SU-DHL-6 (cell line): Measurements from ENCODE around the gene PARP12.

Source experiments
- H2AFZ ChIP-seq: fragments of 200-600 bp; sonication (generic); 2 replicates; pipeline ENCODE4 v1.6.1; 2014; ENCODE audit warnings: low read depth, mild to moderate bottlenecking, moderate library complexity, mixed read lengths, antibody characterized with exemption, low read length; ENCODE audit not compliant: severe bottlenecking
- H3F3A ChIP-seq: fragments of 200-600 bp; shearing (Covaris generic); 2 replicates; pipeline ENCODE4 v1.6.0; 2016; ENCODE audit warnings: antibody characterized with exemption, mild to moderate bottlenecking; ENCODE audit not compliant: insufficient read depth
- H3K27ac ChIP-seq: fragments of 200-600 bp; sonication (generic); 2 replicates; pipeline ENCODE4 v1.5.1; 2016; ENCODE audit warnings: low read depth, mild to moderate bottlenecking, low read length, moderate library complexity, mixed read lengths
- H3K27me3 ChIP-seq: fragments of 200-600 bp; sonication (generic), shearing (Covaris generic); 2 replicates; pipeline ENCODE4 v1.6.0; 2014; ENCODE audit warnings: mild to moderate bottlenecking, low read length
- H3K36me3 ChIP-seq: fragments of 200-600 bp; sonication (generic); 2 replicates; pipeline ENCODE4 v1.6.1; 2014; ENCODE audit warnings: mild to moderate bottlenecking, low read length, mixed read lengths
- H3K4me2 ChIP-seq: fragments of 300-600, 200-600 bp; shearing (Covaris generic), sonication (generic); 2 replicates; pipeline ENCODE4 v1.6.0; 2014; ENCODE audit warnings: low read length, low read depth, mild to moderate bottlenecking; ENCODE audit not compliant: poor library complexity, severe bottlenecking
- H3K4me3 ChIP-seq: fragments of 200-600 bp; sonication (generic); 2 replicates; pipeline ENCODE4 v1.5.1; 2014; ENCODE audit warnings: antibody characterized with exemption, low read length, mild to moderate bottlenecking, mixed read lengths; ENCODE audit not compliant: insufficient read depth, poor library complexity, severe bottlenecking
- H3K79me2 ChIP-seq: fragments of 200-600 bp; sonication (generic); 2 replicates; pipeline ENCODE4 v1.6.1; 2014; ENCODE audit warnings: mild to moderate bottlenecking, low read length, moderate library complexity; ENCODE audit not compliant: insufficient read depth
- H3K9ac ChIP-seq: fragments of 200-600 bp; sonication (generic); 2 replicates; pipeline ENCODE4 v1.7.0; 2014; ENCODE audit warnings: mild to moderate bottlenecking, low read length
- H3K9me2 ChIP-seq: fragments of 200-600 bp; sonication (generic); replicated peaks from 2 replicates; pipeline ENCODE4 v1.6.1; 2014; ENCODE audit warnings: low read length; ENCODE audit not compliant: insufficient read depth
- H3K9me3 ChIP-seq: fragments of 200-600 bp; sonication (generic); 2 replicates; pipeline ENCODE4 v1.6.1; 2014; ENCODE audit warnings: low read length, mixed read lengths; ENCODE audit not compliant: insufficient read depth
- H4K20me1 ChIP-seq: fragments of 200-600 bp; sonication (generic); 2 replicates; pipeline ENCODE4 v1.6.1; 2014; ENCODE audit warnings: low read depth, mild to moderate bottlenecking, antibody characterized with exemption, low read length, moderate library complexity, mixed read lengths
- EZH2phosphoT487 ChIP-seq: fragments of 200-600 bp; sonication (generic), shearing (Covaris generic); conservative IDR thresholded peaks from 2 replicates; pipeline ENCODE4 v1.6.1; 2018; ENCODE audit warnings: mild to moderate bottlenecking, antibody characterized with exemption, low read length, moderate library complexity, mixed read lengths
- TF ChIP-seq, protein P1 (sequence below): fragments of 200-600 bp; sonication (generic); IDR thresholded peaks from one replicate; pipeline ENCODE4 v1.5.1; 2017; ENCODE audit warnings: antibody characterized with exemption, mild to moderate bottlenecking, low read length, moderate library complexity; ENCODE audit not compliant: insufficient read depth, poor library complexity, severe bottlenecking

The PARP12 gene

DNA sequence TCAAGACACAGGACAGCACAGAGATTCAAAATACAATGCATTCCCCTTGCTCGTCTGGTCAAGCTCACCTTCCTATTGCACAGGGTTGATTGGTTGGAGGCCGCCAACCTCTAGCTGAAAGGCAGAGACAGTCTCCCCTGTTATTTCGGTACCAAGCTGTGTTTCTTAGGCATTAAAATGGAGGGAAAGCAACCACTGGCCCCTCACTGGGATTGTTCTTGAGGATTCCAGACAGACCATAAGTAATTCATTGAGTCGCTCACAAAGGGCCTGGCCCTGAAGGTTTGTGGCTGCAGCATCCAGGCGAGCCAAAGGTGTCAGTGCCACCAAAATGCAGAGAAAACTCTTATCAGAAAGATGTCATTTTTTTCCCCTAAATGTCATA is 81.2 kb downstream of the PARP12 start:
- H3K27ac ChIP-seq = no peak overlapping the region
- H3K79me2 ChIP-seq = no peaks in the 10 kb centered on the region
- no peak overlapping the region for H2AFZ ChIP-seq
- 0 out of 2 replicates have a peak, but pooled peaks cover 3% of the 10 kb centered on the region for H3K27me3 ChIP-seq
- no peaks in the 10 kb centered on the region for H4K20me1 ChIP-seq
- no peaks in the 10 kb centered on the region for H3K9me2 ChIP-seq
- no peak for TF ChIP-seq EZH2phosphoT487
- TF ChIP-seq, protein P1, sequence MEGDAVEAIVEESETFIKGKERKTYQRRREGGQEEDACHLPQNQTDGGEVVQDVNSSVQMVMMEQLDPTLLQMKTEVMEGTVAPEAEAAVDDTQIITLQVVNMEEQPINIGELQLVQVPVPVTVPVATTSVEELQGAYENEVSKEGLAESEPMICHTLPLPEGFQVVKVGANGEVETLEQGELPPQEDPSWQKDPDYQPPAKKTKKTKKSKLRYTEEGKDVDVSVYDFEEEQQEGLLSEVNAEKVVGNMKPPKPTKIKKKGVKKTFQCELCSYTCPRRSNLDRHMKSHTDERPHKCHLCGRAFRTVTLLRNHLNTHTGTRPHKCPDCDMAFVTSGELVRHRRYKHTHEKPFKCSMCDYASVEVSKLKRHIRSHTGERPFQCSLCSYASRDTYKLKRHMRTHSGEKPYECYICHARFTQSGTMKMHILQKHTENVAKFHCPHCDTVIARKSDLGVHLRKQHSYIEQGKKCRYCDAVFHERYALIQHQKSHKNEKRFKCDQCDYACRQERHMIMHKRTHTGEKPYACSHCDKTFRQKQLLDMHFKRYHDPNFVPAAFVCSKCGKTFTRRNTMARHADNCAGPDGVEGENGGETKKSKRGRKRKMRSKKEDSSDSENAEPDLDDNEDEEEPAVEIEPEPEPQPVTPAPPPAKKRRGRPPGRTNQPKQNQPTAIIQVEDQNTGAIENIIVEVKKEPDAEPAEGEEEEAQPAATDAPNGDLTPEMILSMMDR = no peak
- H3K4me2 ChIP-seq = no peak overlapping the region
- H3K36me3 ChIP-seq = no peaks in the 10 kb centered on the region
- no peak overlapping the region for H3K4me3 ChIP-seq
- no peak overlapping the region for H3K9ac ChIP-seq
- no peaks in the 10 kb centered on the region for H3F3A ChIP-seq
- H3K9me3 ChIP-seq = no peaks in the 10 kb centered on the region

DNA sequence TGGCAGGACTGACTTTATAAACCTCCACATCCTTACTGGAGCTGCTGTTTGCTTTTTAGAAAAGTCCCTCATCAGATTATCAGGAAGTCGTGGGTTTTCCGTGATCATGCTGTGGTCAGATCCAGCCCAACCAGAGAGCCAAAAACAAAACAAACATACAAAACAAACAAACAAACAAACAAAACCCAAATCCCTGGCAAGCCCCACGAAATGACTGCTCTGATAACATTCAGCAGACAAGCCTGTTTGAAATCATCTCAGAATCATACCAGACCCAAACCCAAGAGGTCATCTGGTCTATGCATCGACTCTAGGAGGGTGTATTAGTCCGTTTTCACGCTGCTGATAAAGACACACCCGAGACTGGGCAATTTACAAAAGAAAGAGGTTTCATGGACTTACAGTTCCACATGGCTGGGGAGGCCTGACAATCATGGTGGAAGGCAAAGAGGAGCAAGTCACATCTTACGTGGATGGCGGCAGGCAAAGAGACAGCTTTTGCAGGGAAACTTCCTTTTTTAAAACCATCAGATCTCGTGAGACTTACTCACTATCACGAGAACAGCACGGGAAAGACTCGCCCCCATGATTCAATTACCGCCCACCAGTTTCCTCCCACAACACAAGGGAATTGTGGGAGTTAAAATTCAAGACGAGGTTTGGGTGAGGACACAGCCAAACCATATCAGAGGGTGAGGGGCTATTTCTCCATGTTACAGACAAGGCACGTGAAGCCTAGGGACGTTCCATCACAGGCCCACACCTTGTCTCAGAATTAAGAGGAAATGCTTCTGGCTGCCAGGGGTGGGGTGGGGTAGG is 85.7 kb downstream of the PARP12 start:
- Histone ChIP-seq H3K27ac (no peak overlapping the region), H3K4me3 (no peak overlapping the region), H3K9ac (no peak overlapping the region), H4K20me1 (no peaks in the 10 kb centered on the region), H3F3A (no peaks in the 10 kb centered on the region), H3K27me3 (0 out of 2 replicates have a peak, but pooled peaks cover 3% of the 10 kb centered on the region), H3K36me3 (no peaks in the 10 kb centered on the region), H2AFZ (no peak overlapping the region), H3K4me2 (no peak overlapping the region), H3K9me2 (no peaks in the 10 kb centered on the region), H3K9me3 (no peaks in the 10 kb centered on the region), H3K79me2 (no peaks in the 10 kb centered on the region)
- TF ChIP-seq, protein P1 = no peak
- TF ChIP-seq EZH2phosphoT487 = no peak

DNA sequence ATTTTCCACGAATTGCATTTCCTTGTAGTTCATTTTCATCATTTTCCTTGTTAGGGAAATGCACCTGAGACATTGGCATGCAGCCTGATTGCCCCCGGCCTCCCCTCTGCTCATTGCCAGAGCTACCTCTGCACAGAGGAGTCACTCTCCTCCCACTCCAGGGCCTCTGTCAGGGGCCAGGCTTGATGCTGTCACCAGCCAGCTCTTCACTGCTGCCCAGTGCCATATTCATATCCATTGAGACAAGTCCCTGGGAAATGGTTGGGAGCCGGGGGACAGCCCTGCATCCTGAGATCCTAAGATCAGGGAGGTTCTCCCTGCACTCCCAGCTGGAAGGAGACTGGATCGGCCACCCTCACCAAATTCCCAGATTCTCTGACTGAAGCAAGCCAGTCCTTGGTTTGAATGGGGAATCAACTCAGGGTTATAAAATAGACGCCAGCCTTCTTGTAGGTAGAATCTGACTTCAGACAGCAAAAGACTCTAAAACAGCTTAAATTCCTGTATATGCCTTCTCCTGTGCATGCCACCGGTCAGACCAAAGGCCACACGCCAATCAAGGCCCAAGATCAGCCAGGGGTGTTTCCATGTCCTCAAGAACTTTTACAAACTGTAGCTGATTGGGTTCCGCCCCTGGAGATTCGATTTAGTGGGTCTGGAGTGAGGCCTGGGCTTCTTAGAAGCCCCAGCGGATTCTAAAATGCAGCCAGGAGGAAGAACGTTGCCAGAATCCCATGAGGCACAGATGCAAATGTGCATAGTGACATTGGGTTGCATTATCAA is 86.5 kb downstream of the PARP12 start:
- H4K20me1 ChIP-seq = no peaks in the 10 kb centered on the region
- no peak overlapping the region for H3K4me2 ChIP-seq
- no peak overlapping the region for H3K9ac ChIP-seq
- H3K9me3 ChIP-seq = no peaks in the 10 kb centered on the region
- H3K79me2 ChIP-seq = no peaks in the 10 kb centered on the region
- H3K27me3 ChIP-seq = 0 out of 2 replicates have a peak, but pooled peaks cover 3% of the 10 kb centered on the region
- no peaks in the 10 kb centered on the region for H3K36me3 ChIP-seq
- no peaks in the 10 kb centered on the region for H3K9me2 ChIP-seq
- no peak overlapping the region for H3K27ac ChIP-seq
- TF ChIP-seq EZH2phosphoT487 = no peak
- TF ChIP-seq, protein P1 = no peak
- no peaks in the 10 kb centered on the region for H3F3A ChIP-seq
- H2AFZ ChIP-seq = no peak overlapping the region
- H3K4me3 ChIP-seq = no peak overlapping the region
